ENCODE data around the gene PROX1.

GRCh38 chr1:213993929-213994328, 6.2 kb downstream of the PROX1 start:
- TF ChIP-seq ZNF274 (IDR thresholded peaks at IDR 0.05; ENCODE audit: low read depth, low read length): no peak
- no peak for TF ChIP-seq YY1 (IDR thresholded peaks at IDR 0.05; ENCODE audit: insufficient read depth, insufficient read length)
